ENCODE data around the gene ZKSCAN5.

ZKSCAN5 gene

DNA sequence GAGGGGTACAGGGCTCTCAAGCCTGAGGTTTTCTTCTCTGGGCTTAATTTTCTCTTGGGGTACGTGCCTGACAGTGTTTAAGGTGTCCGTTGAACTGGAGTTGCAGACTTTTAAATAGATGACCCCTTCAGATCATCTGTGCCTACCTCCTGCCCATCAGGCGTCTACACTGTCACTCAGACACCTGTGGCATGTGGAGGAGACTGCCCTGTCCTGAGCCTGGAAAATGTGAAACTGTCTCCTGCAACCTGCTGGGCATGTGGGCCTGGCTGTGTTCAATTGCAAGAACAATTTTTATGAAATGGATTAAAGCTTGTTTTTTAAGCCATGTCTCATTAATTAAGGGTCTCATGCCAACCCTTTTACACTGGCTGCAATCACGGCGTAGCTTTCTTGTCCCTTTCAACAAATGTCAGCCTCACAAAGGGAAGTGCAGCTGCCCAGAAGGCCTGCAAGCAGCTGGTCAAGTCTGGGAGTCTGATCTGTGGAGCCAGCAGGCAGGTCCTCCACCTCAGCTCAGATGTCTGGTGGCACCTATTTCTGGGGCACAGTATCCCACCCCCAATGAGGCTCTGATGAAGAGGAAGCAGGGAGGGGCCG lies 47.3 kb upstream of the ZKSCAN5 start:
- no peaks in the 10 kb centered on the region for H3K9me2 ChIP-seq (replicated peaks; ENCODE audit: low read depth, low read length)
- no peak for TF ChIP-seq EZH2phosphoT487 (IDR thresholded peaks at IDR 0.05; ENCODE audit: borderline replicate concordance)
- TF ChIP-seq, protein P1, sequence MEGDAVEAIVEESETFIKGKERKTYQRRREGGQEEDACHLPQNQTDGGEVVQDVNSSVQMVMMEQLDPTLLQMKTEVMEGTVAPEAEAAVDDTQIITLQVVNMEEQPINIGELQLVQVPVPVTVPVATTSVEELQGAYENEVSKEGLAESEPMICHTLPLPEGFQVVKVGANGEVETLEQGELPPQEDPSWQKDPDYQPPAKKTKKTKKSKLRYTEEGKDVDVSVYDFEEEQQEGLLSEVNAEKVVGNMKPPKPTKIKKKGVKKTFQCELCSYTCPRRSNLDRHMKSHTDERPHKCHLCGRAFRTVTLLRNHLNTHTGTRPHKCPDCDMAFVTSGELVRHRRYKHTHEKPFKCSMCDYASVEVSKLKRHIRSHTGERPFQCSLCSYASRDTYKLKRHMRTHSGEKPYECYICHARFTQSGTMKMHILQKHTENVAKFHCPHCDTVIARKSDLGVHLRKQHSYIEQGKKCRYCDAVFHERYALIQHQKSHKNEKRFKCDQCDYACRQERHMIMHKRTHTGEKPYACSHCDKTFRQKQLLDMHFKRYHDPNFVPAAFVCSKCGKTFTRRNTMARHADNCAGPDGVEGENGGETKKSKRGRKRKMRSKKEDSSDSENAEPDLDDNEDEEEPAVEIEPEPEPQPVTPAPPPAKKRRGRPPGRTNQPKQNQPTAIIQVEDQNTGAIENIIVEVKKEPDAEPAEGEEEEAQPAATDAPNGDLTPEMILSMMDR (conservative IDR thresholded peaks at IDR 0.05; ENCODE audit: low read length) = no peak
- no peaks in the 10 kb centered on the region for H3K9me3 ChIP-seq (ENCODE audit: insufficient read depth, low read depth, low read length)
- H3K79me2 ChIP-seq (ENCODE audit: insufficient read depth, low read length) = peaks cover 47% of the 10 kb centered on the region
- peaks cover 47% of the 10 kb centered on the region for H4K20me1 ChIP-seq (ENCODE audit: insufficient read depth, low read length, poor library complexity, severe bottlenecking)
- peaks cover 8% of the 10 kb centered on the region for H3K4me1 ChIP-seq (ENCODE audit: insufficient read depth, low read length, poor library complexity, severe bottlenecking)
- peaks cover 65% of the 10 kb centered on the region for H3K36me3 ChIP-seq (ENCODE audit: insufficient read depth, low read length)
- no peak overlapping the region for H2AFZ ChIP-seq (ENCODE audit: low read length)
- no peaks in the 10 kb centered on the region for H3F3A ChIP-seq (ENCODE audit: low read depth)
- no peak overlapping the region for H3K9ac ChIP-seq (ENCODE audit: low read depth, low read length, poor library complexity, severe bottlenecking)
- H3K4me2 ChIP-seq (ENCODE audit: low read depth, low read length, poor library complexity, severe bottlenecking) = no peak overlapping the region
- H3K4me3 ChIP-seq (ENCODE audit: low read length, poor library complexity, severe bottlenecking) = no peak overlapping the region
- no peaks in the 10 kb centered on the region for H3K27me3 ChIP-seq (ENCODE audit: insufficient read depth, low read length, poor library complexity, severe bottlenecking)

DNA sequence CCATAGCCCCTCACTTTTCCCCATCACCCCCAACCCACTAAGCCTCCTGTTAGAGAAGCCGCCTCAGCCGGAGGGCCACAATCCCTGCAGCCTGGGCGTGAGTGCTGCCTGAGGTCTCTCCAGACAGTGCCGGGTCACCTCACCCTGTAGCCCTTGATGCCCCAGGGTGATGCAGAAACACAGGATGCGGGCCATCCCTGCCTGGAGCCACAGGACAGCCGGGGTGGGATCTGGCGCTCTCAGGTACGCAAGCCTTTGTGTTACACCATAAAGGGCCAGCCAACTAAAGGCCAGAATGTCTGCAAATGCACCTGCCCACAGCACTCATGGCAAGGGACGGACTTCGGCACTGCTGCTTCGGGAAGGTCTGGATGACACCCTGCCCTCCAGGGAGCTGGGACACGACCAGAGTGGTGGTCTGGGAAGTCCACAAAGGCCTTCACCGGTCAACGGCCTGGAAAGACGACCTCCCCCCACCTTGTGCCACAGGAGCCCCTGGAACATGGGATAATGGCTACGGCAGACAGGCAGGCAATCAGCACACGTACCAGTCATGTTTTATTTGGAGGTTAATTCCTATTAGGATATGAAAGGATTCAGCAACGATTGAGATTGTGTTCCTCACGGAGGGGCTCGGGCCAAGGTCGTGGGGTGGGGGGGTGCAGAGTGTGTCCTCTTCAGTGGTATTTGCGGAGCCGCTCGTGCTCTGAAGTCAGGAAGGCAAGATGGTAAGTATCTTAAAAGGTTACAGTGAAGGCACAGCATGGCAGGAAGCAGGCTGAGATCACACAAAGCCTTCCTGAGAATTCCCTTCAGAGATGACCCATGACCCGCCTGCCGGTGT lies 46.6 kb upstream of the ZKSCAN5 start:
- Histone ChIP-seq H2AFZ (ENCODE audit: low read length) (no peak overlapping the region), H3F3A (ENCODE audit: low read depth) (no peaks in the 10 kb centered on the region), H3K36me3 (ENCODE audit: insufficient read depth, low read length) (peaks cover 62% of the 10 kb centered on the region), H3K4me2 (ENCODE audit: low read depth, low read length, poor library complexity, severe bottlenecking) (no peak overlapping the region), H3K4me1 (ENCODE audit: insufficient read depth, low read length, poor library complexity, severe bottlenecking) (peaks cover 8% of the 10 kb centered on the region), H3K27me3 (ENCODE audit: insufficient read depth, low read length, poor library complexity, severe bottlenecking) (no peaks in the 10 kb centered on the region), H3K9me3 (ENCODE audit: insufficient read depth, low read depth, low read length) (no peaks in the 10 kb centered on the region), H3K9me2 (replicated peaks; ENCODE audit: low read depth, low read length) (no peaks in the 10 kb centered on the region), H4K20me1 (ENCODE audit: insufficient read depth, low read length, poor library complexity, severe bottlenecking) (peaks cover 48% of the 10 kb centered on the region), H3K9ac (ENCODE audit: low read depth, low read length, poor library complexity, severe bottlenecking) (no peak overlapping the region), H3K79me2 (ENCODE audit: insufficient read depth, low read length) (peaks cover 54% of the 10 kb centered on the region), H3K4me3 (ENCODE audit: low read length, poor library complexity, severe bottlenecking) (no peak overlapping the region)
- TF ChIP-seq, protein P1 (conservative IDR thresholded peaks at IDR 0.05; ENCODE audit: low read length) = no peak
- TF ChIP-seq EZH2phosphoT487 (IDR thresholded peaks at IDR 0.05; ENCODE audit: borderline replicate concordance) = no peak

DNA sequence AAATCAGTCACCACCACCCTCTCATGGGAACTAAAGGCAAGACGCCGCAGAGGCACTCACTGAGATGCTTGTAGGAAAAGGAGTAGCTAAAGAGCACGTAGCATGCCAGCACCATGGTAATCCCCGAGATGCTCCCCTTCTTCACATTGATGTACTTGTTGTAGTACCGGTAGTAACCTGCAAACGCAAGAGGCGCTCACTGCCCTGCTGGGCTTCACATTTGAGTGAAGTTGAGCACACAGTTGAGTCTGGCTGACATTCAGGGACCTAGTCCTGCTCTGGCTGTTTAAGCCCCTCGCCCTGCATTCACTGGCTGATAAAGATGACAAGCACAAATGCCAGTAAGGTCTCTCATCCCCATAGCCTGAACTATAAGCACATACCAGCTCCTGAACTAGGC lies 45.4 kb upstream of the ZKSCAN5 start:
- Histone ChIP-seq H3K27me3 (ENCODE audit: insufficient read depth, low read length, poor library complexity, severe bottlenecking) (no peaks in the 10 kb centered on the region), H3K4me3 (ENCODE audit: low read length, poor library complexity, severe bottlenecking) (no peak overlapping the region), H3K4me2 (ENCODE audit: low read depth, low read length, poor library complexity, severe bottlenecking) (no peak overlapping the region), H3K4me1 (ENCODE audit: insufficient read depth, low read length, poor library complexity, severe bottlenecking) (peaks cover 12% of the 10 kb centered on the region), H2AFZ (ENCODE audit: low read length) (no peak overlapping the region), H3F3A (ENCODE audit: low read depth) (no peaks in the 10 kb centered on the region), H4K20me1 (ENCODE audit: insufficient read depth, low read length, poor library complexity, severe bottlenecking) (peaks cover 53% of the 10 kb centered on the region), H3K79me2 (ENCODE audit: insufficient read depth, low read length) (peaks cover 66% of the 10 kb centered on the region), H3K9ac (ENCODE audit: low read depth, low read length, poor library complexity, severe bottlenecking) (no peak overlapping the region), H3K9me3 (ENCODE audit: insufficient read depth, low read depth, low read length) (no peaks in the 10 kb centered on the region), H3K36me3 (ENCODE audit: insufficient read depth, low read length) (peaks cover 53% of the 10 kb centered on the region), H3K9me2 (replicated peaks; ENCODE audit: low read depth, low read length) (no peaks in the 10 kb centered on the region)
- TF ChIP-seq EZH2phosphoT487 (IDR thresholded peaks at IDR 0.05; ENCODE audit: borderline replicate concordance) = no peak
- TF ChIP-seq, protein P1 (conservative IDR thresholded peaks at IDR 0.05; ENCODE audit: low read length) = peak; percentile 61
